IMR-90 (cell line): ENCODE data around the gene TACR2. TPM values are rescaled to one million over a fixed set of nuclear protein-coding genes. Genes with fewer than 3 reads are reported as not detected.

Source experiments
- ATAC-seq: fragments of 200-7000 bp; cut with Tn5 transposase; 2 replicates; pipeline ENCODE4 v1.9.1; 2020; ENCODE audit warnings: low read depth, mild to moderate bottlenecking, moderate library complexity
- BruUV-seq: library from RNA; stranded (reverse); fragments of 400-500 nt; replicated peaks from 2 replicates; lab custom pipeline; 2021; lab: Mats Ljungman, UMichigan
- CTCF ChIA-PET: fragments of 300-600 bp; formaldehyde crosslinking; extraction: SDS; loops from one replicate; lab custom pipeline; 2021; ENCODE audit warnings: antibody characterized with exemption; lab: Yijun Ruan, JAX
- POLR2A ChIA-PET: fragments of 300-600 bp; sonication (Branson Sonifier 250); formaldehyde crosslinking; loops from one replicate; lab custom pipeline; 2022; ENCODE audit warnings: antibody characterized with exemption; ENCODE audit not compliant: unreplicated experiment; lab: Charles Lee
- DNase-seq: peaks from one replicate; pipeline ENCODE4 v3.0.0; 2013
- H2AFZ ChIP-seq: replicated peaks from 2 replicates; pipeline ENCODE3; 2013; ENCODE audit warnings: low read length, mild to moderate bottlenecking; ENCODE audit not compliant: poor library complexity
- H2AK5ac ChIP-seq: 2 replicates; pipeline ENCODE4 v1.6.1; 2013; ENCODE audit warnings: low read depth, low read length, inconsistent platforms
- H2AK9ac ChIP-seq: replicated peaks from 2 replicates; pipeline ENCODE3; 2013; ENCODE audit warnings: mild to moderate bottlenecking, low read depth, low read length, moderate library complexity; ENCODE audit not compliant: poor library complexity
- H2BK120ac ChIP-seq: 2 replicates; pipeline ENCODE4 v1.6.1; 2013; ENCODE audit warnings: low read depth, low read length, inconsistent platforms
- H2BK15ac ChIP-seq: 3 replicates; pipeline ENCODE4 v1.6.1; 2013; ENCODE audit warnings: low read depth, low read length, inconsistent platforms
- H2BK20ac ChIP-seq: 2 replicates; pipeline ENCODE4 v1.6.1; 2013; ENCODE audit warnings: low read depth, mild to moderate bottlenecking, inconsistent platforms, low read length, moderate library complexity
- H2BK5ac ChIP-seq: 2 replicates; pipeline ENCODE4 v1.6.1; 2013; ENCODE audit warnings: mild to moderate bottlenecking, low read depth, low read length, inconsistent platforms; ENCODE audit not compliant: poor library complexity, severe bottlenecking
- H3K14ac ChIP-seq: replicated peaks from 2 replicates; pipeline ENCODE4 v1.6.1; 2013; ENCODE audit warnings: low read depth, low read length, inconsistent platforms
- H3K18ac ChIP-seq: 2 replicates; pipeline ENCODE4 v1.6.1; 2013; ENCODE audit warnings: low read depth, low read length, control low read depth
- H3K23ac ChIP-seq: 2 replicates; pipeline ENCODE4 v1.6.1; 2013; ENCODE audit warnings: low read depth, low read length, inconsistent platforms
- H3K27ac ChIP-seq: 2 replicates; pipeline ENCODE4 v1.5.1; 2013; ENCODE audit warnings: mild to moderate bottlenecking, control low read depth, low read length; ENCODE audit not compliant: insufficient read depth
- H3K27me3 ChIP-seq: 2 replicates; pipeline ENCODE4 v1.6.1; 2013; ENCODE audit warnings: low read length; ENCODE audit not compliant: control insufficient read depth, insufficient read depth
- H3K36me3 ChIP-seq: 2 replicates; pipeline ENCODE4 v1.6.1; 2013; ENCODE audit warnings: low read length, mixed read lengths; ENCODE audit not compliant: control insufficient read depth, insufficient read depth
- H3K4ac ChIP-seq: 2 replicates; pipeline ENCODE4 v1.6.1; 2013; ENCODE audit warnings: low read depth, low read length, inconsistent platforms
- H3K4me1 ChIP-seq: 2 replicates; pipeline ENCODE4 v1.6.1; 2013; ENCODE audit warnings: low read length, mixed read lengths; ENCODE audit not compliant: control insufficient read depth, insufficient read depth
- H3K4me2 ChIP-seq: 2 replicates; pipeline ENCODE4 v1.6.1; 2013; ENCODE audit warnings: low read depth, mild to moderate bottlenecking, control low read depth, low read length, moderate library complexity
- H3K4me3 ChIP-seq: 2 replicates; pipeline ENCODE4 v1.5.1; 2013; ENCODE audit warnings: low read depth, mild to moderate bottlenecking, control low read depth, low read length, moderate library complexity; ENCODE audit not compliant: insufficient read depth
- H3K56ac ChIP-seq: 2 replicates; pipeline ENCODE4 v1.6.1; 2013; ENCODE audit warnings: low read length, inconsistent platforms; ENCODE audit not compliant: insufficient read depth; ENCODE audit errors: extremely low read depth
- H3K79me1 ChIP-seq, 2 experiments: 2 replicates each; pipeline ENCODE4 v1.6.1; 2013; ENCODE audit warnings: low read length in 2 of 2, inconsistent platforms in 1 of 2, low read depth in 1 of 2
- H3K9ac ChIP-seq: 2 replicates; pipeline ENCODE4 v1.6.1; 2013; ENCODE audit warnings: low read depth, low read length, control low read depth
- H3K9me1 ChIP-seq: 2 replicates; pipeline ENCODE4 v1.6.1; 2013; ENCODE audit warnings: low read length, inconsistent platforms; ENCODE audit not compliant: insufficient read depth
- H3K9me3 ChIP-seq: 2 replicates; pipeline ENCODE4 v1.6.1; 2013; ENCODE audit warnings: low read length; ENCODE audit not compliant: control insufficient read depth, insufficient read depth
- H4K20me1 ChIP-seq: 2 replicates; pipeline ENCODE4 v1.6.1; 2013; ENCODE audit warnings: low read length, inconsistent platforms; ENCODE audit not compliant: insufficient read depth
- H4K5ac ChIP-seq: 2 replicates; pipeline ENCODE4 v1.6.1; 2013; ENCODE audit warnings: mild to moderate bottlenecking, low read depth, low read length, control low read depth
- H4K8ac ChIP-seq, 2 experiments: 2 replicates each; pipeline ENCODE4 v1.6.1; 2013; ENCODE audit warnings: low read depth in 2 of 2, low read length in 2 of 2, control low read depth in 1 of 2, inconsistent platforms in 1 of 2
- H4K91ac ChIP-seq: 2 replicates; pipeline ENCODE4 v1.6.1; 2013; ENCODE audit warnings: low read depth, low read length, inconsistent platforms; ENCODE audit not compliant: insufficient read depth
- BHLHE40 ChIP-seq: fragments of 150-350 bp; IDR thresholded peaks from 2 replicates; pipeline ENCODE4 v1.6.1; 2016; ENCODE audit warnings: mild to moderate bottlenecking, low read depth, low read length
- CHD1 ChIP-seq: IDR thresholded peaks from 2 replicates; pipeline ENCODE4 v1.6.1; 2012; ENCODE audit warnings: low read depth, low read length, improper control_type of control experiment
- MAFK ChIP-seq: IDR thresholded peaks from 2 replicates; pipeline ENCODE4 v1.6.1; 2012; ENCODE audit warnings: low read depth, low read length, improper control_type of control experiment
- MXI1 ChIP-seq: IDR thresholded peaks from 2 replicates; pipeline ENCODE4 v1.6.1; 2012; ENCODE audit warnings: low read depth, mild to moderate bottlenecking, low read length, moderate library complexity, borderline replicate concordance
- NFE2L2 ChIP-seq: fragments of 150-350 bp; IDR thresholded peaks from 2 replicates; pipeline ENCODE4 v1.6.1; 2016; ENCODE audit warnings: low read depth, mild to moderate bottlenecking, low read length
- POLR2A ChIP-seq: IDR thresholded peaks from 2 replicates; pipeline ENCODE4 v1.6.1; 2012; ENCODE audit warnings: mild to moderate bottlenecking, low read depth, low read length
- RAD21 ChIP-seq: IDR thresholded peaks from 2 replicates; pipeline ENCODE4 v1.6.1; 2012; ENCODE audit warnings: low read length, improper control_type of control experiment
- RCOR1 ChIP-seq: IDR thresholded peaks from 2 replicates; pipeline ENCODE4 v1.6.1; 2012; ENCODE audit warnings: mild to moderate bottlenecking, low read length, improper control_type of control experiment; ENCODE audit not compliant: insufficient replicate concordance
- RFX5 ChIP-seq: IDR thresholded peaks from 2 replicates; pipeline ENCODE4 v1.8.0; 2012; ENCODE audit warnings: low read depth, mild to moderate bottlenecking, low read length, moderate library complexity
- SMC3 ChIP-seq: fragments of 150-350 bp; IDR thresholded peaks from 2 replicates; pipeline ENCODE4 v1.6.1; 2016; ENCODE audit warnings: low read depth, mild to moderate bottlenecking, antibody characterized with exemption, low read length, moderate library complexity
- WGBS, 2 experiments: methylation state at CpG; one replicate each; pipeline versions ENCODE4 v1.1.5 to v1.1.7; 2013; ENCODE audit warnings: missing lambda C conversion rate in 2 of 2; ENCODE audit not compliant: insufficient read length in 1 of 2; ENCODE audit errors: extremely low coverage in 2 of 2; 5-methylcytosine and 5-hydroxymethylcytosine counted together
- dilution Hi-C: fragments of 300-500 bp; cut with HindIII; formaldehyde crosslinking; loops from one replicate; pipeline ENCODE4 v1.14.3; 2018; ENCODE audit warnings: low sequenced_read_pairs; ENCODE audit not compliant: unreplicated experiment
- in situ Hi-C: fragments of 300-500 bp; cut with MboI; formaldehyde crosslinking; loops from 3 replicates; pipeline ENCODE4 v1.14.3; 2019; ENCODE audit warnings: low sequenced_read_pairs, inconsistent platforms, mixed read lengths
- intact Hi-C: fragments of 100-400 bp; cut with micrococcal nuclease; formaldehyde crosslinking; loops from 2 replicates; pipeline ENCODE4 v1.10.0; 2022
- polyA plus RNA-seq, 3 experiments: library from polyadenylated mRNA; depleted of rRNA; stranded (reverse); fragments of >200 nt; gene quantifications; 2 replicates each; pipeline ENCODE4 v1.2.3, GENCODE V29; 2012; ENCODE audit warnings: low replicate concordance in 1 of 3
- total RNA-seq: library from RNA; depleted of rRNA; stranded (reverse); fragments of >200 nt; gene quantifications from 2 replicates; pipeline ENCODE4 v1.2.3, GENCODE V29; 2012
- TF ChIP-seq, protein P1 (sequence below): fragments of 150-350 bp; IDR thresholded peaks from 2 replicates; pipeline ENCODE4 v1.6.1; 2016; ENCODE audit warnings: low read depth, mild to moderate bottlenecking, low read length, moderate library complexity, borderline replicate concordance
- TF ChIP-seq, protein P2 (sequence below): fragments of 150-350 bp; IDR thresholded peaks from 2 replicates; pipeline ENCODE4 v1.6.1; 2017; ENCODE audit warnings: mild to moderate bottlenecking, antibody characterized with exemption, low read length, low read depth
- TF ChIP-seq, protein P3 (sequence below): conservative IDR thresholded peaks from 2 replicates; pipeline ENCODE4 v1.5.1; 2012; ENCODE audit warnings: mild to moderate bottlenecking, low read depth, low read length, improper control_type of control experiment

TACR2 gene
- total and polyA plus RNA-seq, 2 of the 4 experiments (the other 2 are of a cell fraction): not detected

GRCh38 chr10:69455006-69455763 lies 38.5 kb upstream of the TACR2 start:
- dilution Hi-C loops: no loop called here

More at GRCh38 chr10:69455006-69455763, 38.5 kb upstream of the TACR2 start:
- ChIA-PET POLR2A (no interaction called here), CTCF (no interaction called here)
- Histone ChIP-seq H3K9me3 (no peaks in the 10 kb centered on the region), H4K5ac (no peak overlapping the region), H3K36me3 (no peaks in the 10 kb centered on the region), H3K18ac (no peak overlapping the region), H4K91ac (no peak overlapping the region), H3K4me1 (no peaks in the 10 kb centered on the region; the same call in none of the 2 replicates), H3K27ac (no peak overlapping the region), H3K9me1 (no peaks in the 10 kb centered on the region), H3K4me3 (no peak overlapping the region), H2BK20ac (no peak overlapping the region), H3K79me1 (no peaks in the 10 kb centered on the region), H4K20me1 (no peaks in the 10 kb centered on the region), H3K4me2 (no peak overlapping the region), H2BK15ac (no peak overlapping the region), H3K4ac (no peak overlapping the region), H3K56ac (no peak overlapping the region), H3K27me3 (peaks cover 16% of the 10 kb centered on the region), H3K14ac (no peak overlapping the region), H2BK120ac (no peak overlapping the region), H2BK5ac (no peak overlapping the region), H3K9ac (no peak overlapping the region), H3K23ac (no peak overlapping the region), H2AK9ac (no peak overlapping the region), H4K8ac (no peak overlapping the region), H2AK5ac (no peak overlapping the region), H2AFZ (no peak overlapping the region)
- in situ Hi-C loops: no loop called here
- TF ChIP-seq MAFK: no peak
- no peak for TF ChIP-seq BHLHE40
- TF ChIP-seq SMC3: no peak
- TF ChIP-seq RAD21: no peak
- TF ChIP-seq MXI1: no peak
- no peak for TF ChIP-seq NFE2L2
- TF ChIP-seq RCOR1: no peak
- TF ChIP-seq POLR2A: no peak
- TF ChIP-seq, protein P1, sequence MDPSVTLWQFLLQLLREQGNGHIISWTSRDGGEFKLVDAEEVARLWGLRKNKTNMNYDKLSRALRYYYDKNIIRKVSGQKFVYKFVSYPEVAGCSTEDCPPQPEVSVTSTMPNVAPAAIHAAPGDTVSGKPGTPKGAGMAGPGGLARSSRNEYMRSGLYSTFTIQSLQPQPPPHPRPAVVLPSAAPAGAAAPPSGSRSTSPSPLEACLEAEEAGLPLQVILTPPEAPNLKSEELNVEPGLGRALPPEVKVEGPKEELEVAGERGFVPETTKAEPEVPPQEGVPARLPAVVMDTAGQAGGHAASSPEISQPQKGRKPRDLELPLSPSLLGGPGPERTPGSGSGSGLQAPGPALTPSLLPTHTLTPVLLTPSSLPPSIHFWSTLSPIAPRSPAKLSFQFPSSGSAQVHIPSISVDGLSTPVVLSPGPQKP: no peak
- TF ChIP-seq, protein P2, sequence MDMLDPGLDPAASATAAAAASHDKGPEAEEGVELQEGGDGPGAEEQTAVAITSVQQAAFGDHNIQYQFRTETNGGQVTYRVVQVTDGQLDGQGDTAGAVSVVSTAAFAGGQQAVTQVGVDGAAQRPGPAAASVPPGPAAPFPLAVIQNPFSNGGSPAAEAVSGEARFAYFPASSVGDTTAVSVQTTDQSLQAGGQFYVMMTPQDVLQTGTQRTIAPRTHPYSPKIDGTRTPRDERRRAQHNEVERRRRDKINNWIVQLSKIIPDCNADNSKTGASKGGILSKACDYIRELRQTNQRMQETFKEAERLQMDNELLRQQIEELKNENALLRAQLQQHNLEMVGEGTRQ: no peak
- no peak for TF ChIP-seq RFX5
- TF ChIP-seq, protein P3, sequence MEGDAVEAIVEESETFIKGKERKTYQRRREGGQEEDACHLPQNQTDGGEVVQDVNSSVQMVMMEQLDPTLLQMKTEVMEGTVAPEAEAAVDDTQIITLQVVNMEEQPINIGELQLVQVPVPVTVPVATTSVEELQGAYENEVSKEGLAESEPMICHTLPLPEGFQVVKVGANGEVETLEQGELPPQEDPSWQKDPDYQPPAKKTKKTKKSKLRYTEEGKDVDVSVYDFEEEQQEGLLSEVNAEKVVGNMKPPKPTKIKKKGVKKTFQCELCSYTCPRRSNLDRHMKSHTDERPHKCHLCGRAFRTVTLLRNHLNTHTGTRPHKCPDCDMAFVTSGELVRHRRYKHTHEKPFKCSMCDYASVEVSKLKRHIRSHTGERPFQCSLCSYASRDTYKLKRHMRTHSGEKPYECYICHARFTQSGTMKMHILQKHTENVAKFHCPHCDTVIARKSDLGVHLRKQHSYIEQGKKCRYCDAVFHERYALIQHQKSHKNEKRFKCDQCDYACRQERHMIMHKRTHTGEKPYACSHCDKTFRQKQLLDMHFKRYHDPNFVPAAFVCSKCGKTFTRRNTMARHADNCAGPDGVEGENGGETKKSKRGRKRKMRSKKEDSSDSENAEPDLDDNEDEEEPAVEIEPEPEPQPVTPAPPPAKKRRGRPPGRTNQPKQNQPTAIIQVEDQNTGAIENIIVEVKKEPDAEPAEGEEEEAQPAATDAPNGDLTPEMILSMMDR: no peak
- TF ChIP-seq CHD1: no peak
- intact Hi-C loops: loop anchor here (2.0 kb wide), 1 partner anchor 36 kb away; no protein-coding TSS in a partner anchor
- no TSS peak for BruUV-seq
- DNase-seq (no peak), ATAC-seq (no peak)
- WGBS, 2 experiments: no CpG with 5 or more reads among the region's 10 CpGs
